HEK293 (cell line): Measurements from ENCODE around the gene KRT78.

Experiments used
- CTCF ChIA-PET: fragments of 350-600 bp; formaldehyde crosslinking; extraction: SDS; loops from one replicate; lab custom pipeline; 2021; ENCODE audit warnings: antibody characterized with exemption; lab: Yijun Ruan, JAX
- POLR2A ChIA-PET: fragments of 300-600 bp; formaldehyde crosslinking; extraction: SDS; loops from one replicate; lab custom pipeline; 2020; ENCODE audit warnings: antibody characterized with exemption, inconsistent platforms; lab: Yijun Ruan, JAX
- H3K27ac ChIP-seq: fragments of 200-500 bp; sonication (Bioruptor generic); 2 replicates; pipeline ENCODE4 v1.5.1; 2014; ENCODE audit warnings: low read depth, low read length, control low read depth, inconsistent platforms; ENCODE audit errors: extremely low read depth
- H3K36me3 ChIP-seq, 2 experiments: fragments of 200-500 bp in 1 of 2; sonication (Bioruptor generic) in 1 of 2; 1 replicate in 1 of 2; 2 replicates in 1 of 2; pipeline ENCODE4 v1.5.1; 2014 to 2017; ENCODE audit warnings: inconsistent platforms in 2 of 2, low read length in 2 of 2; ENCODE audit not compliant: control insufficient read depth in 2 of 2, insufficient read depth in 1 of 2
- H3K4me1 ChIP-seq: fragments of 200-500 bp; sonication (Bioruptor generic); 2 replicates; pipeline ENCODE4 v1.5.1; 2014; ENCODE audit warnings: mild to moderate bottlenecking, low read length, inconsistent platforms; ENCODE audit not compliant: control insufficient read depth, insufficient read depth
- H3K4me3 ChIP-seq: 2 replicates; pipeline ENCODE4 v1.5.1; 2011; ENCODE audit warnings: low read depth, mild to moderate bottlenecking, control low read depth, low read length, moderate library complexity
- H3K9me3 ChIP-seq: fragments of 200-500 bp; sonication (Bioruptor generic); 2 replicates; pipeline ENCODE4 v1.5.1; 2014; ENCODE audit warnings: low read depth, low read length, inconsistent platforms; ENCODE audit not compliant: control insufficient read depth, insufficient read depth
- EGR2 ChIP-seq: fragments of 450-650 bp; formaldehyde crosslinking; IDR thresholded peaks from 2 replicates; pipeline ENCODE4 v1.5.1; 2016; ENCODE audit warnings: low read depth, missing biosample characterization, missing genetic modification characterization
- GLIS1 ChIP-seq: fragments of 450-650 bp; formaldehyde crosslinking; IDR thresholded peaks from 2 replicates; pipeline ENCODE4 v1.5.1; 2016; ENCODE audit warnings: missing biosample characterization, missing genetic modification characterization
- MEIS1 ChIP-seq: sonication (generic); formaldehyde crosslinking; IDR thresholded peaks from 2 replicates; pipeline ENCODE4 v1.8.1; 2022; ENCODE audit warnings: missing genetic modification reagents, mild to moderate bottlenecking, borderline replicate concordance
- REPIN1 ChIP-seq: fragments of 450-650 bp; formaldehyde crosslinking; IDR thresholded peaks from 2 replicates; pipeline ENCODE4 v1.5.1; 2017; ENCODE audit warnings: missing biosample characterization, missing genetic modification characterization, low read depth
- ZBTB48 ChIP-seq: fragments of 450-650 bp; formaldehyde crosslinking; IDR thresholded peaks from 2 replicates; pipeline ENCODE4 v1.5.1; 2016; ENCODE audit warnings: missing biosample characterization, missing genetic modification characterization
- ZBTB7A ChIP-seq: fragments of 450-650 bp; formaldehyde crosslinking; IDR thresholded peaks from 2 replicates; pipeline ENCODE4 v1.5.1; 2016; ENCODE audit warnings: low read depth, missing biosample characterization, missing genetic modification characterization
- ZBTB8A ChIP-seq: fragments of 450-650 bp; formaldehyde crosslinking; IDR thresholded peaks from 2 replicates; pipeline ENCODE4 v1.5.1; 2016; ENCODE audit warnings: missing biosample characterization, missing genetic modification characterization
- ZNF121 ChIP-seq: fragments of 450-650 bp; formaldehyde crosslinking; IDR thresholded peaks from 2 replicates; pipeline ENCODE4 v1.5.1; 2016; ENCODE audit warnings: missing biosample characterization, missing genetic modification characterization
- ZNF140 ChIP-seq: fragments of 450-650 bp; formaldehyde crosslinking; IDR thresholded peaks from 2 replicates; pipeline ENCODE4 v1.5.1; 2016; ENCODE audit warnings: missing biosample characterization, missing genetic modification characterization
- ZNF18 ChIP-seq: fragments of 450-650 bp; formaldehyde crosslinking; IDR thresholded peaks from 2 replicates; pipeline ENCODE4 v1.5.1; 2016; ENCODE audit warnings: missing biosample characterization, missing genetic modification characterization
- ZNF23 ChIP-seq: fragments of 450-650 bp; formaldehyde crosslinking; IDR thresholded peaks from 2 replicates; pipeline ENCODE4 v1.5.1; 2016; ENCODE audit warnings: missing biosample characterization, missing genetic modification characterization, borderline replicate concordance
- ZNF274 ChIP-seq, 2 experiments: fragments of 200-500 bp in 1 of 2; fragments of 450-650 bp in 1 of 2; sonication (Bioruptor generic) in 1 of 2; formaldehyde crosslinking in 1 of 2; IDR thresholded peaks; 2 replicates each; pipeline versions ENCODE4 v1.5.1 to v1.6.1; 2014 to 2016; ENCODE audit warnings: borderline replicate concordance in 1 of 2, inconsistent platforms in 1 of 2, low read length in 1 of 2, missing biosample characterization in 1 of 2, missing genetic modification characterization in 1 of 2
- ZNF473 ChIP-seq: fragments of 450-650 bp; formaldehyde crosslinking; IDR thresholded peaks from 2 replicates; pipeline ENCODE4 v1.5.1; 2017; ENCODE audit warnings: missing biosample characterization, missing genetic modification characterization
- ZNF629 ChIP-seq: fragments of 450-650 bp; formaldehyde crosslinking; IDR thresholded peaks from 2 replicates; pipeline ENCODE4 v1.5.1; 2017; ENCODE audit warnings: missing biosample characterization, missing genetic modification characterization
- TF ChIP-seq, protein P1 (sequence below): fragments of 450-650 bp; formaldehyde crosslinking; IDR thresholded peaks from 2 replicates; pipeline ENCODE4 v1.5.1; 2016; ENCODE audit warnings: missing biosample characterization, missing genetic modification characterization, borderline replicate concordance
- TF ChIP-seq, protein P2 (sequence below): fragments of 450-650 bp; formaldehyde crosslinking; IDR thresholded peaks from 2 replicates; pipeline ENCODE4 v1.5.1; 2016; ENCODE audit warnings: missing biosample characterization, missing genetic modification characterization
- TF ChIP-seq, protein P3 (sequence below): fragments of 450-650 bp; formaldehyde crosslinking; IDR thresholded peaks from 2 replicates; pipeline ENCODE4 v1.5.1; 2016; ENCODE audit warnings: missing biosample characterization, missing genetic modification characterization
- TF ChIP-seq, protein P4 (sequence below): fragments of 450-650 bp; formaldehyde crosslinking; IDR thresholded peaks from 2 replicates; pipeline ENCODE4 v1.5.1; 2017; ENCODE audit warnings: missing biosample characterization, missing genetic modification characterization
- TF ChIP-seq, protein P5 (sequence below): fragments of 450-650 bp; formaldehyde crosslinking; IDR thresholded peaks from 2 replicates; pipeline ENCODE4 v1.5.1; 2016; ENCODE audit warnings: missing biosample characterization, missing genetic modification characterization

KRT78 gene

DNA sequence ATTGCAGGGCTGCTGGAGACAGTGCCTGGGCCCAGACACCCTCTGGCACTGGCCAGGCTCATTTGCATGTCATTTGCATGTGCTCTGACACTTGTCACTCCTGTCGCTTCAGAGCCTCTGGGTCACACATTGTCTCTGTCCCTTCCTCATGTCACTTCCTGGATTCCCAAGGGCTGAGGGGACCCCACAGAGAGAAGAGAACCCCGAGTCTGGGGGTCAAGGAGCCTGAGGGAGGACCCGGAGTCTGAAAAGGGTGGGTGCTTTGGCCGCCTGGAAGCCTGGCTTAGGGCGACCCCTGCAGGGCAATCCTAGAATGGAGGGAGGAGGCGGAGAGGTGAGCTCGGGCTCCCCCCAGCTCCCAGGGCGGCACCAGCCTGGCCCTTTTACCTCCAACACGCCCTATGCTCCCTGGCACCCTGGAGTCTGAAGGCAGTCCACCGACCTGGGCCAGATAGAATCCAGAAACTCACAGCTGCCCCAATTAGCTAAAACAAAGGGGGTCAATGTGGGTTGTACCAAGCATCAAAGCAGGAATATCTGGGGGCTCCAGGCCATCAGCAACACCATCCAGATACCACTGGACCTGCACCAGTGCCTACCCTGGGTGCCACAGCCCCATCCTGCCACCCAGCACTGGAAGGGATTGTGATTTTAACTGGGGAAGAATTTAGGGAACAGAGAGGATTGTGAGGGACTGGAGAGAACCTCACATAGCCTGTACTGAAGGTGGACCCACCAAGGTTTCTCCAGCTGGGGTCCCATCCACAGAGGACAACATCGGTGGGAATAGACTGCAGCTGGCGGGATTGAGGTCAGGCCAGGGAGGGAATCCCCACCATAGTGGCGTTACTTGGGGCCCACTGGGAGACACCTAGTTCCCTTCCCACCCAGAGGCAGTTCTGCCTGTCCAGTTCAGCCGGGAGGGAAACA, 21.8 kb upstream of the KRT78 start:
- POLR2A ChIA-PET = no interaction called here
- Histone ChIP-seq H3K27ac (no peak overlapping the region), H3K9me3 (no peaks in the 10 kb centered on the region), H3K4me3 (no peak overlapping the region), H3K4me1 (peaks cover 13% of the 10 kb centered on the region; the same call in 1 of the 2 replicates), H3K36me3 (no peaks in the 10 kb centered on the region)
- CTCF ChIA-PET = interaction anchor here (0.5 to 2.9 kb wide), 48 partner anchors 9 to 748 kb away, joined by 3 to 32 read pairs (median 4); partner anchors contain the start of genes KRT76, KRT8 and KRT84
- TF ChIP-seq ZBTB7A (tag by site-specific recombination) (no peak), ZNF473 (tag by site-specific recombination) (no peak), ZBTB48 (tag by site-specific recombination) (no peak), MEIS1 (CRISPR knock-in tag) (no peak), ZNF23 (tag by site-specific recombination) (no peak), ZNF18 (tag by site-specific recombination) (no peak), EGR2 (peak; percentile 30; the same call in 1 of the 2 replicates), ZBTB8A (no peak), ZNF140 (tag by site-specific recombination) (no peak), ZNF121 (tag by site-specific recombination) (no peak), ZNF629 (no peak; the same call in 1 of the 2 replicates), GLIS1 (tag by site-specific recombination) (peak; percentile 22; the same call in 1 of the 2 replicates), ZNF274 (IDR thresholded peaks at IDR 0.05; ENCODE audit: low read length) (no peak), ZNF274 (tag by site-specific recombination; IDR thresholded peaks at IDR 0.05; ENCODE audit: borderline replicate concordance) (no peak), REPIN1 (tag by site-specific recombination) (no peak)
- TF ChIP-seq, protein P1, sequence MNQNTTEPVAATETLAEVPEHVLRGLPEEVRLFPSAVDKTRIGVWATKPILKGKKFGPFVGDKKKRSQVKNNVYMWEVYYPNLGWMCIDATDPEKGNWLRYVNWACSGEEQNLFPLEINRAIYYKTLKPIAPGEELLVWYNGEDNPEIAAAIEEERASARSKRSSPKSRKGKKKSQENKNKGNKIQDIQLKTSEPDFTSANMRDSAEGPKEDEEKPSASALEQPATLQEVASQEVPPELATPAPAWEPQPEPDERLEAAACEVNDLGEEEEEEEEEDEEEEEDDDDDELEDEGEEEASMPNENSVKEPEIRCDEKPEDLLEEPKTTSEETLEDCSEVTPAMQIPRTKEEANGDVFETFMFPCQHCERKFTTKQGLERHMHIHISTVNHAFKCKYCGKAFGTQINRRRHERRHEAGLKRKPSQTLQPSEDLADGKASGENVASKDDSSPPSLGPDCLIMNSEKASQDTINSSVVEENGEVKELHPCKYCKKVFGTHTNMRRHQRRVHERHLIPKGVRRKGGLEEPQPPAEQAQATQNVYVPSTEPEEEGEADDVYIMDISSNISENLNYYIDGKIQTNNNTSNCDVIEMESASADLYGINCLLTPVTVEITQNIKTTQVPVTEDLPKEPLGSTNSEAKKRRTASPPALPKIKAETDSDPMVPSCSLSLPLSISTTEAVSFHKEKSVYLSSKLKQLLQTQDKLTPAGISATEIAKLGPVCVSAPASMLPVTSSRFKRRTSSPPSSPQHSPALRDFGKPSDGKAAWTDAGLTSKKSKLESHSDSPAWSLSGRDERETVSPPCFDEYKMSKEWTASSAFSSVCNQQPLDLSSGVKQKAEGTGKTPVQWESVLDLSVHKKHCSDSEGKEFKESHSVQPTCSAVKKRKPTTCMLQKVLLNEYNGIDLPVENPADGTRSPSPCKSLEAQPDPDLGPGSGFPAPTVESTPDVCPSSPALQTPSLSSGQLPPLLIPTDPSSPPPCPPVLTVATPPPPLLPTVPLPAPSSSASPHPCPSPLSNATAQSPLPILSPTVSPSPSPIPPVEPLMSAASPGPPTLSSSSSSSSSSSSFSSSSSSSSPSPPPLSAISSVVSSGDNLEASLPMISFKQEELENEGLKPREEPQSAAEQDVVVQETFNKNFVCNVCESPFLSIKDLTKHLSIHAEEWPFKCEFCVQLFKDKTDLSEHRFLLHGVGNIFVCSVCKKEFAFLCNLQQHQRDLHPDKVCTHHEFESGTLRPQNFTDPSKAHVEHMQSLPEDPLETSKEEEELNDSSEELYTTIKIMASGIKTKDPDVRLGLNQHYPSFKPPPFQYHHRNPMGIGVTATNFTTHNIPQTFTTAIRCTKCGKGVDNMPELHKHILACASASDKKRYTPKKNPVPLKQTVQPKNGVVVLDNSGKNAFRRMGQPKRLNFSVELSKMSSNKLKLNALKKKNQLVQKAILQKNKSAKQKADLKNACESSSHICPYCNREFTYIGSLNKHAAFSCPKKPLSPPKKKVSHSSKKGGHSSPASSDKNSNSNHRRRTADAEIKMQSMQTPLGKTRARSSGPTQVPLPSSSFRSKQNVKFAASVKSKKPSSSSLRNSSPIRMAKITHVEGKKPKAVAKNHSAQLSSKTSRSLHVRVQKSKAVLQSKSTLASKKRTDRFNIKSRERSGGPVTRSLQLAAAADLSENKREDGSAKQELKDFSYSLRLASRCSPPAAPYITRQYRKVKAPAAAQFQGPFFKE = no peak
- TF ChIP-seq, protein P2, sequence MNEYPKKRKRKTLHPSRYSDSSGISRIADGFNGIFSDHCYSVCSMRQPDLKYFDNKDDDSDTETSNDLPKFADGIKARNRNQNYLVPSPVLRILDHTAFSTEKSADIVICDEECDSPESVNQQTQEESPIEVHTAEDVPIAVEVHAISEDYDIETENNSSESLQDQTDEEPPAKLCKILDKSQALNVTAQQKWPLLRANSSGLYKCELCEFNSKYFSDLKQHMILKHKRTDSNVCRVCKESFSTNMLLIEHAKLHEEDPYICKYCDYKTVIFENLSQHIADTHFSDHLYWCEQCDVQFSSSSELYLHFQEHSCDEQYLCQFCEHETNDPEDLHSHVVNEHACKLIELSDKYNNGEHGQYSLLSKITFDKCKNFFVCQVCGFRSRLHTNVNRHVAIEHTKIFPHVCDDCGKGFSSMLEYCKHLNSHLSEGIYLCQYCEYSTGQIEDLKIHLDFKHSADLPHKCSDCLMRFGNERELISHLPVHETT (tag by site-specific recombination) = no peak
- TF ChIP-seq, protein P3, sequence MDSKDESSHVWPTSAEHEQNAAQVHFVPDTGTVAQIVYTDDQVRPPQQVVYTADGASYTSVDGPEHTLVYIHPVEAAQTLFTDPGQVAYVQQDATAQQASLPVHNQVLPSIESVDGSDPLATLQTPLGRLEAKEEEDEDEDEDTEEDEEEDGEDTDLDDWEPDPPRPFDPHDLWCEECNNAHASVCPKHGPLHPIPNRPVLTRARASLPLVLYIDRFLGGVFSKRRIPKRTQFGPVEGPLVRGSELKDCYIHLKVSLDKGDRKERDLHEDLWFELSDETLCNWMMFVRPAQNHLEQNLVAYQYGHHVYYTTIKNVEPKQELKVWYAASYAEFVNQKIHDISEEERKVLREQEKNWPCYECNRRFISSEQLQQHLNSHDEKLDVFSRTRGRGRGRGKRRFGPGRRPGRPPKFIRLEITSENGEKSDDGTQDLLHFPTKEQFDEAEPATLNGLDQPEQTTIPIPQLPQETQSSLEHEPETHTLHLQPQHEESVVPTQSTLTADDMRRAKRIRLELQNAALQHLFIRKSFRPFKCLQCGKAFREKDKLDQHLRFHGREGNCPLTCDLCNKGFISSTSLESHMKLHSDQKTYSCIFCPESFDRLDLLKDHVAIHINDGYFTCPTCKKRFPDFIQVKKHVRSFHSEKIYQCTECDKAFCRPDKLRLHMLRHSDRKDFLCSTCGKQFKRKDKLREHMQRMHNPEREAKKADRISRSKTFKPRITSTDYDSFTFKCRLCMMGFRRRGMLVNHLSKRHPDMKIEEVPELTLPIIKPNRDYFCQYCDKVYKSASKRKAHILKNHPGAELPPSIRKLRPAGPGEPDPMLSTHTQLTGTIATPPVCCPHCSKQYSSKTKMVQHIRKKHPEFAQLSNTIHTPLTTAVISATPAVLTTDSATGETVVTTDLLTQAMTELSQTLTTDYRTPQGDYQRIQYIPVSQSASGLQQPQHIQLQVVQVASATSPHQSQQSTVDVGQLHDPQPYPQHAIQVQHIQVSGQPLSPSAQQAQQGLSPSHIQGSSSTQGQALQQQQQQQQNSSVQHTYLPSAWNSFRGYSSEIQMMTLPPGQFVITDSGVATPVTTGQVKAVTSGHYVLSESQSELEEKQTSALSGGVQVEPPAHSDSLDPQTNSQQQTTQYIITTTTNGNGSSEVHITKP (tag by site-specific recombination) = peak; percentile 19; the same call in 1 of the 2 replicates
- TF ChIP-seq, protein P4, sequence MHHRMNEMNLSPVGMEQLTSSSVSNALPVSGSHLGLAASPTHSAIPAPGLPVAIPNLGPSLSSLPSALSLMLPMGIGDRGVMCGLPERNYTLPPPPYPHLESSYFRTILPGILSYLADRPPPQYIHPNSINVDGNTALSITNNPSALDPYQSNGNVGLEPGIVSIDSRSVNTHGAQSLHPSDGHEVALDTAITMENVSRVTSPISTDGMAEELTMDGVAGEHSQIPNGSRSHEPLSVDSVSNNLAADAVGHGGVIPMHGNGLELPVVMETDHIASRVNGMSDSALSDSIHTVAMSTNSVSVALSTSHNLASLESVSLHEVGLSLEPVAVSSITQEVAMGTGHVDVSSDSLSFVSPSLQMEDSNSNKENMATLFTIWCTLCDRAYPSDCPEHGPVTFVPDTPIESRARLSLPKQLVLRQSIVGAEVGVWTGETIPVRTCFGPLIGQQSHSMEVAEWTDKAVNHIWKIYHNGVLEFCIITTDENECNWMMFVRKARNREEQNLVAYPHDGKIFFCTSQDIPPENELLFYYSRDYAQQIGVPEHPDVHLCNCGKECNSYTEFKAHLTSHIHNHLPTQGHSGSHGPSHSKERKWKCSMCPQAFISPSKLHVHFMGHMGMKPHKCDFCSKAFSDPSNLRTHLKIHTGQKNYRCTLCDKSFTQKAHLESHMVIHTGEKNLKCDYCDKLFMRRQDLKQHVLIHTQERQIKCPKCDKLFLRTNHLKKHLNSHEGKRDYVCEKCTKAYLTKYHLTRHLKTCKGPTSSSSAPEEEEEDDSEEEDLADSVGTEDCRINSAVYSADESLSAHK (tag by site-specific recombination) = no peak
- TF ChIP-seq, protein P5, sequence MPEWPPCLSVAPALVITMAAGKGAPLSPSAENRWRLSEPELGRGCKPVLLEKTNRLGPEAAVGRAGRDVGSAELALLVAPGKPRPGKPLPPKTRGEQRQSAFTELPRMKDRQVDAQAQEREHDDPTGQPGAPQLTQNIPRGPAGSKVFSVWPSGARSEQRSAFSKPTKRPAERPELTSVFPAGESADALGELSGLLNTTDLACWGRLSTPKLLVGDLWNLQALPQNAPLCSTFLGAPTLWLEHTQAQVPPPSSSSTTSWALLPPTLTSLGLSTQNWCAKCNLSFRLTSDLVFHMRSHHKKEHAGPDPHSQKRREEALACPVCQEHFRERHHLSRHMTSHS = no peak
